Endodermal cell (in vitro differentiated cells): ENCODE results near the gene C6orf163. TPM values are rescaled to one million over a fixed set of nuclear protein-coding genes. Genes with fewer than 3 reads are reported as not detected.
A peak's percentile ranks its signal among the peaks of the same experiment; 100 is the strongest.

Source experiments
- DNase-seq: peaks from one replicate; pipeline ENCODE4 v3.0.0-alpha.2; 2017
- H3K27ac ChIP-seq: 2 replicates; pipeline ENCODE4 v1.5.1; 2013; ENCODE audit warnings: mild to moderate bottlenecking, low read depth, low read length, moderate library complexity
- H3K27me3 ChIP-seq: 2 replicates; pipeline ENCODE4 v1.6.1; 2013; ENCODE audit warnings: mild to moderate bottlenecking, low read length, moderate library complexity; ENCODE audit not compliant: insufficient read depth, control insufficient read depth, poor library complexity, severe bottlenecking
- H3K36me3 ChIP-seq: 2 replicates; pipeline ENCODE4 v1.7.0; 2013; ENCODE audit warnings: mild to moderate bottlenecking, low read length, moderate library complexity; ENCODE audit not compliant: control insufficient read depth, insufficient read depth
- H3K4me1 ChIP-seq: one replicate; pipeline ENCODE4 v1.7.0; 2013; ENCODE audit warnings: low read length; ENCODE audit not compliant: control insufficient read depth, insufficient read depth
- H3K4me3 ChIP-seq: 2 replicates; pipeline ENCODE4 v1.5.1; 2013; ENCODE audit warnings: mild to moderate bottlenecking, low read length, moderate library complexity
- H3K9ac ChIP-seq: 2 replicates; pipeline ENCODE4 v1.6.1; 2013; ENCODE audit warnings: mild to moderate bottlenecking, low read length, moderate library complexity; ENCODE audit not compliant: poor library complexity, severe bottlenecking; ENCODE audit errors: extremely low read depth
- H3K9me3 ChIP-seq: 2 replicates; pipeline ENCODE4 v1.6.1; 2013; ENCODE audit warnings: mild to moderate bottlenecking, low read length, moderate library complexity; ENCODE audit not compliant: control insufficient read depth
- H3K27ac Mint-ChIP-seq: 2 replicates; pipeline ENCODE4 v1.8.0; 2020; ENCODE audit warnings: mixed read lengths
- H3K27me3 Mint-ChIP-seq: 2 replicates; pipeline ENCODE4 v1.8.0; 2021; ENCODE audit warnings: mild to moderate bottlenecking, mixed read lengths; ENCODE audit not compliant: insufficient read depth
- H3K36me3 Mint-ChIP-seq: 2 replicates; pipeline ENCODE4 v1.8.0; 2020; ENCODE audit warnings: low read depth, mixed read lengths
- H3K4me1 Mint-ChIP-seq: 2 replicates; pipeline ENCODE4 v1.8.0; 2020; ENCODE audit warnings: mixed read lengths
- H3K4me3 Mint-ChIP-seq: 2 replicates; pipeline ENCODE4 v1.8.0; 2020; ENCODE audit warnings: mild to moderate bottlenecking, moderate library complexity, mixed read lengths
- H3K9me3 Mint-ChIP-seq: 2 replicates; pipeline ENCODE4 v1.8.0; 2020; ENCODE audit warnings: mild to moderate bottlenecking, mixed read lengths
- CTCF ChIP-seq: fragments of 200-600 bp; sonication (generic); conservative IDR thresholded peaks from 2 replicates; pipeline ENCODE4 v1.5.0; 2021; ENCODE audit warnings: antibody characterized with exemption, mild to moderate bottlenecking
- WGBS, 2 experiments: methylation state at CpG; one replicate each; pipeline versions ENCODE4 v1.1.5 to v1.1.7; 2013; ENCODE audit warnings: missing lambda C conversion rate in 2 of 2, mixed read lengths in 1 of 2; ENCODE audit not compliant: insufficient coverage in 1 of 2, insufficient read length in 1 of 2; 5-methylcytosine and 5-hydroxymethylcytosine counted together
- total RNA-seq, 2 donors: library from RNA; stranded (reverse); fragmentation: NEBNext Ultra II Directional in 1 of 2; extraction: Animal tissue kit (Norgen Biotek cat#: 25700) in 1 of 2; gene quantifications; 2 replicates in 1 of 2; 3 replicates in 1 of 2; pipeline ENCODE4 v1.2.1, GENCODE V29; 2021

The C6orf163 gene
- total RNA-seq, 2 donors from 2014 or later = 4.5 to 5.2 TPM

GRCh38 chr6:87351583-87351982 lies 7.0 kb downstream of the C6orf163 start:
- Mint-ChIP-seq H3K9me3 (no peaks in the 10 kb centered on the region), H3K27me3 (no peaks in the 10 kb centered on the region), H3K4me1 (no peaks in the 10 kb centered on the region), H3K4me3 (no peak overlapping the region), H3K36me3 (peaks cover 3% of the 10 kb centered on the region), H3K27ac (no peak overlapping the region)
- Histone ChIP-seq H3K27ac (no peak overlapping the region), H3K9me3 (no peaks in the 10 kb centered on the region), H3K27me3 (no peaks in the 10 kb centered on the region), H3K4me1 (no peaks in the 10 kb centered on the region), H3K4me3 (no peak overlapping the region), H3K9ac (no peak overlapping the region), H3K36me3 (no peaks in the 10 kb centered on the region)
- 88 to 100% methylated on average over 1 of the region's 1 CpG for WGBS, 2 experiments
- no peak for TF ChIP-seq CTCF
- no peak for DNase-seq

GRCh38 chr6:87356181-87356580 lies 11.6 kb downstream of the C6orf163 start:
- H3K4me3 ChIP-seq = no peak overlapping the region
- Mint-ChIP-seq H3K4me3 (no peak overlapping the region), H3K4me1 (no peaks in the 10 kb centered on the region), H3K27ac (no peak overlapping the region), H3K36me3 (peaks cover 17% of the 10 kb centered on the region), H3K27me3 (no peaks in the 10 kb centered on the region), H3K9me3 (no peaks in the 10 kb centered on the region)
- no peaks in the 10 kb centered on the region for H3K36me3 ChIP-seq
- no peak overlapping the region for H3K27ac ChIP-seq
- WGBS, 2 experiments = 90% methylated on average over 3 to 4 of the region's 4 CpGs
- H3K4me1 ChIP-seq = no peaks in the 10 kb centered on the region
- DNase-seq = no peak
- no peaks in the 10 kb centered on the region for H3K27me3 ChIP-seq
- no peak for TF ChIP-seq CTCF
- H3K9ac ChIP-seq = no peak overlapping the region
- no peaks in the 10 kb centered on the region for H3K9me3 ChIP-seq

GRCh38 chr6:87357479-87358196 lies 13.0 kb downstream of the C6orf163 start:
- Histone ChIP-seq H3K36me3 (no peaks in the 10 kb centered on the region), H3K4me1 (no peaks in the 10 kb centered on the region), H3K9me3 (no peaks in the 10 kb centered on the region), H3K27me3 (no peaks in the 10 kb centered on the region), H3K4me3 (no peak overlapping the region), H3K9ac (no peak overlapping the region), H3K27ac (no peak overlapping the region)
- no peak overlapping the region for H3K4me3 Mint-ChIP-seq
- 92% methylated on average over 3 of the region's 3 CpGs; no CpG with 5 or more reads in 1 of the 2 experiments for WGBS, 2 experiments
- H3K9me3 Mint-ChIP-seq = no peaks in the 10 kb centered on the region
- TF ChIP-seq CTCF = no peak
- peak; percentile 52 for DNase-seq
- H3K36me3 Mint-ChIP-seq = peaks cover 17% of the 10 kb centered on the region
- no peaks in the 10 kb centered on the region for H3K27me3 Mint-ChIP-seq
- H3K27ac Mint-ChIP-seq = no peak overlapping the region
- no peaks in the 10 kb centered on the region for H3K4me1 Mint-ChIP-seq
